Measurements from ENCODE around the gene KLF1. TPM values are rescaled to one million over a fixed set of nuclear protein-coding genes. Genes with fewer than 3 reads are reported as not detected.

Gene KLF1
- total and polyA plus RNA-seq, 2 of the 13 experiments (the other 11 are each of a cell fraction or from before 2014, with no cell fraction given) = not detected

DNA sequence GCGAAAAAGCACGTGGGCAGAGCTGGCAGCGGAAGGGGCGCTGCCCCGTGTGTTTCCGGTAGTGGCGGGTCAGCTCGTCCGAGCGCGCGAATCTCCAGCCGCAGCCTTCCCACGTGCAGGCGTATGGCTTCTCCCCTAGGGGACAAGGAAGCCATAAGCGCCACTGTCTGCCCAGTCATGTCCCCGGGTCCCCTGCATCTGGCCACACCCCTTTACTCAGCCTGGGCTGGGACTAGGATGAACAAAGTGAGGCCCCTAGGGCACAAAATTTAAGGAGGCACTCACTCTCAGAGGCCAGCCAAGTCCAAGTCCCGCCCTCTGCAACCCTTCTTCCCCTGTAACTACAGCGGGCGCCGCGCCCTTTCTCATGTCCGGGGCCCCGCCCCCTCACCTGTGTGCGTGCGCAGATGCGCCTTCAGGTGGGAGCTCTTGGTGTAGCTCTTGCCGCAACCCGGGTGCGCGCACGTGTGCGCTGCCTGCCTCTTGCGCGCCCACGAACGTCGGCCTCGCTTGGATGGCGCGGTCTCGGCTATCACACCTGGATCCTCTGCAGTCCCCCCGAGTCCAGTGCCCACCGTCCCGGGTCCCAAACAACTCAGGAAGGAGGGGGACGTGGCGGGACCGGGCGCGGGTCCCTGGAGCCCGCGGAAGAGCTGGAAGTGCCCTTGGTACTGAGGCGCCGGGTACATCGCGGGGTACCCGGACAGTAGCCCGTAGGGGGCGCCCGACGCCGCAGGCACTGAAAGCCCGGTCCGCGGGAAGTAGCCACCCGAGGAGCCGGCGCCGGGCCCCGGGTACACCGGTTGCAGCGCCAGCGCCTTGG is 1.9 kb downstream of the KLF1 start (continued):
- TF ChIP-seq, protein P1, sequence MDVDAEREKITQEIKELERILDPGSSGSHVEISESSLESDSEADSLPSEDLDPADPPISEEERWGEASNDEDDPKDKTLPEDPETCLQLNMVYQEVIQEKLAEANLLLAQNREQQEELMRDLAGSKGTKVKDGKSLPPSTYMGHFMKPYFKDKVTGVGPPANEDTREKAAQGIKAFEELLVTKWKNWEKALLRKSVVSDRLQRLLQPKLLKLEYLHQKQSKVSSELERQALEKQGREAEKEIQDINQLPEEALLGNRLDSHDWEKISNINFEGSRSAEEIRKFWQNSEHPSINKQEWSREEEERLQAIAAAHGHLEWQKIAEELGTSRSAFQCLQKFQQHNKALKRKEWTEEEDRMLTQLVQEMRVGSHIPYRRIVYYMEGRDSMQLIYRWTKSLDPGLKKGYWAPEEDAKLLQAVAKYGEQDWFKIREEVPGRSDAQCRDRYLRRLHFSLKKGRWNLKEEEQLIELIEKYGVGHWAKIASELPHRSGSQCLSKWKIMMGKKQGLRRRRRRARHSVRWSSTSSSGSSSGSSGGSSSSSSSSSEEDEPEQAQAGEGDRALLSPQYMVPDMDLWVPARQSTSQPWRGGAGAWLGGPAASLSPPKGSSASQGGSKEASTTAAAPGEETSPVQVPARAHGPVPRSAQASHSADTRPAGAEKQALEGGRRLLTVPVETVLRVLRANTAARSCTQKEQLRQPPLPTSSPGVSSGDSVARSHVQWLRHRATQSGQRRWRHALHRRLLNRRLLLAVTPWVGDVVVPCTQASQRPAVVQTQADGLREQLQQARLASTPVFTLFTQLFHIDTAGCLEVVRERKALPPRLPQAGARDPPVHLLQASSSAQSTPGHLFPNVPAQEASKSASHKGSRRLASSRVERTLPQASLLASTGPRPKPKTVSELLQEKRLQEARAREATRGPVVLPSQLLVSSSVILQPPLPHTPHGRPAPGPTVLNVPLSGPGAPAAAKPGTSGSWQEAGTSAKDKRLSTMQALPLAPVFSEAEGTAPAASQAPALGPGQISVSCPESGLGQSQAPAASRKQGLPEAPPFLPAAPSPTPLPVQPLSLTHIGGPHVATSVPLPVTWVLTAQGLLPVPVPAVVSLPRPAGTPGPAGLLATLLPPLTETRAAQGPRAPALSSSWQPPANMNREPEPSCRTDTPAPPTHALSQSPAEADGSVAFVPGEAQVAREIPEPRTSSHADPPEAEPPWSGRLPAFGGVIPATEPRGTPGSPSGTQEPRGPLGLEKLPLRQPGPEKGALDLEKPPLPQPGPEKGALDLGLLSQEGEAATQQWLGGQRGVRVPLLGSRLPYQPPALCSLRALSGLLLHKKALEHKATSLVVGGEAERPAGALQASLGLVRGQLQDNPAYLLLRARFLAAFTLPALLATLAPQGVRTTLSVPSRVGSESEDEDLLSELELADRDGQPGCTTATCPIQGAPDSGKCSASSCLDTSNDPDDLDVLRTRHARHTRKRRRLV (CRISPR knock-in tag; IDR thresholded peaks at IDR 0.05) = no peak
- TF ChIP-seq ZNF17 (CRISPR knock-in tag; IDR thresholded peaks at IDR 0.05) (no peak), ZNF430 (CRISPR knock-in tag; IDR thresholded peaks at IDR 0.05) (no peak), NFIB (CRISPR knock-in tag; IDR thresholded peaks at IDR 0.05; ENCODE audit: borderline replicate concordance) (no peak), ISX (CRISPR knock-in tag; conservative IDR thresholded peaks at IDR 0.05) (no peak), ZNF33A (CRISPR knock-in tag; IDR thresholded peaks at IDR 0.05; ENCODE audit: borderline replicate concordance) (no peak), DPF2 (CRISPR knock-in tag; IDR thresholded peaks at IDR 0.05; ENCODE audit: borderline replicate concordance, low read depth) (no peak), ZMYM4 (CRISPR knock-in tag; IDR thresholded peaks at IDR 0.05) (no peak), KLF16 (CRISPR knock-in tag; IDR thresholded peaks at IDR 0.05) (no peak), ZNF552 (CRISPR knock-in tag; IDR thresholded peaks at IDR 0.05; ENCODE audit: borderline replicate concordance) (no peak), ZNF101 (CRISPR knock-in tag; IDR thresholded peaks at IDR 0.05; ENCODE audit: borderline replicate concordance, low read depth) (no peak), FIP1L1 (IDR thresholded peaks at IDR 0.05; ENCODE audit: borderline replicate concordance, insufficient read depth, low read depth, low read length) (no peak), ZNF773 (CRISPR knock-in tag; IDR thresholded peaks at IDR 0.05; ENCODE audit: borderline replicate concordance) (no peak)
- TF ChIP-seq, protein P2, sequence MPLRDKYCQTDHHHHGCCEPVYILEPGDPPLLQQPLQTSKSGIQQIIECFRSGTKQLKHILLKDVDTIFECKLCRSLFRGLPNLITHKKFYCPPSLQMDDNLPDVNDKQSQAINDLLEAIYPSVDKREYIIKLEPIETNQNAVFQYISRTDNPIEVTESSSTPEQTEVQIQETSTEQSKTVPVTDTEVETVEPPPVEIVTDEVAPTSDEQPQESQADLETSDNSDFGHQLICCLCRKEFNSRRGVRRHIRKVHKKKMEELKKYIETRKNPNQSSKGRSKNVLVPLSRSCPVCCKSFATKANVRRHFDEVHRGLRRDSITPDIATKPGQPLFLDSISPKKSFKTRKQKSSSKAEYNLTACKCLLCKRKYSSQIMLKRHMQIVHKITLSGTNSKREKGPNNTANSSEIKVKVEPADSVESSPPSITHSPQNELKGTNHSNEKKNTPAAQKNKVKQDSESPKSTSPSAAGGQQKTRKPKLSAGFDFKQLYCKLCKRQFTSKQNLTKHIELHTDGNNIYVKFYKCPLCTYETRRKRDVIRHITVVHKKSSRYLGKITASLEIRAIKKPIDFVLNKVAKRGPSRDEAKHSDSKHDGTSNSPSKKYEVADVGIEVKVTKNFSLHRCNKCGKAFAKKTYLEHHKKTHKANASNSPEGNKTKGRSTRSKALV (CRISPR knock-in tag; IDR thresholded peaks at IDR 0.05) = peak; percentile 96
- TF ChIP-seq, protein P3, sequence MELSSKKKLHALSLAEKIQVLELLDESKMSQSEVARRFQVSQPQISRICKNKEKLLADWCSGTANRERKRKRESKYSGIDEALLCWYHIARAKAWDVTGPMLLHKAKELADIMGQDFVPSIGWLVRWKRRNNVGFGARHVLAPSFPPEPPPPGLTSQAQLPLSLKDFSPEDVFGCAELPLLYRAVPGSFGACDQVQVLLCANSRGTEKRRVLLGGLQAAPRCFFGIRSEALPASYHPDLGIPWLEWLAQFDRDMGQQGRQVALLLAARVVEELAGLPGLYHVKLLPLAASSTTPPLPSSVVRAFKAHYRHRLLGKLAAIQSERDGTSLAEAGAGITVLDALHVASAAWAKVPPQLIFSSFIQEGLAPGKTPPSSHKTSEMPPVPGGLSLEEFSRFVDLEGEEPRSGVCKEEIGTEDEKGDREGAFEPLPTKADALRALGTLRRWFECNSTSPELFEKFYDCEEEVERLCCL (CRISPR knock-in tag; IDR thresholded peaks at IDR 0.05; ENCODE audit: borderline replicate concordance) = no peak
- TF ChIP-seq, protein P4, sequence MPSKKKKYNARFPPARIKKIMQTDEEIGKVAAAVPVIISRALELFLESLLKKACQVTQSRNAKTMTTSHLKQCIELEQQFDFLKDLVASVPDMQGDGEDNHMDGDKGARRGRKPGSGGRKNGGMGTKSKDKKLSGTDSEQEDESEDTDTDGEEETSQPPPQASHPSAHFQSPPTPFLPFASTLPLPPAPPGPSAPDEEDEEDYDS (CRISPR knock-in tag; IDR thresholded peaks at IDR 0.05) = no peak
- TF ChIP-seq, protein P5, sequence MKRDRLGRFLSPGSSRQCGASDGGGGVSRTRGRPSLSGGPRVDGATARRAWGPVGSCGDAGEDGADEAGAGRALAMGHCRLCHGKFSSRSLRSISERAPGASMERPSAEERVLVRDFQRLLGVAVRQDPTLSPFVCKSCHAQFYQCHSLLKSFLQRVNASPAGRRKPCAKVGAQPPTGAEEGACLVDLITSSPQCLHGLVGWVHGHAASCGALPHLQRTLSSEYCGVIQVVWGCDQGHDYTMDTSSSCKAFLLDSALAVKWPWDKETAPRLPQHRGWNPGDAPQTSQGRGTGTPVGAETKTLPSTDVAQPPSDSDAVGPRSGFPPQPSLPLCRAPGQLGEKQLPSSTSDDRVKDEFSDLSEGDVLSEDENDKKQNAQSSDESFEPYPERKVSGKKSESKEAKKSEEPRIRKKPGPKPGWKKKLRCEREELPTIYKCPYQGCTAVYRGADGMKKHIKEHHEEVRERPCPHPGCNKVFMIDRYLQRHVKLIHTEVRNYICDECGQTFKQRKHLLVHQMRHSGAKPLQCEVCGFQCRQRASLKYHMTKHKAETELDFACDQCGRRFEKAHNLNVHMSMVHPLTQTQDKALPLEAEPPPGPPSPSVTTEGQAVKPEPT (CRISPR knock-in tag; IDR thresholded peaks at IDR 0.05; ENCODE audit: low read depth) = no peak
